WERI-Rb-1 (cell line): Measurements from ENCODE around the gene CKB.
A peak's percentile ranks its signal among the peaks of the same experiment; 100 is the strongest.
"Not testable (repeated sequence)": the region's sequence is repeated elsewhere in the genome, so short reads cannot be mapped to it uniquely, and the experiment has no call there.

ENCODE experiments used
- DNase-seq: peaks from one replicate; pipeline ENCODE4 v3.0.0-alpha.2; 2020
- H3K27ac ChIP-seq: fragments of 250-450 bp; sonication (Bioruptor Pico); 2 replicates; pipeline ENCODE4 v1.5.1; 2020; ENCODE audit warnings: mild to moderate bottlenecking, moderate library complexity
- H3K27me3 ChIP-seq: fragments of 250-450 bp; sonication (Bioruptor Pico); 2 replicates; pipeline ENCODE4 v1.5.1; 2021; ENCODE audit warnings: mild to moderate bottlenecking, low read depth, moderate library complexity; ENCODE audit not compliant: insufficient read depth, severe bottlenecking
- H3K36me3 ChIP-seq: fragments of 250-450 bp; sonication (Bioruptor Pico); 2 replicates; pipeline ENCODE4 v1.5.1; 2020; ENCODE audit warnings: mild to moderate bottlenecking, moderate library complexity
- H3K4me3 ChIP-seq: 2 replicates; pipeline ENCODE4 v1.5.1; 2011; ENCODE audit warnings: low read depth, mild to moderate bottlenecking, control low read depth, low read length
- H3K9me3 ChIP-seq: fragments of 250-450 bp; sonication (Bioruptor Pico); 2 replicates; pipeline ENCODE4 v1.5.1; 2021; ENCODE audit warnings: mild to moderate bottlenecking, moderate library complexity; ENCODE audit not compliant: severe bottlenecking
- CTCF ChIP-seq: IDR thresholded peaks from 2 replicates; pipeline ENCODE4 v1.5.1; 2011; ENCODE audit warnings: low read depth, mild to moderate bottlenecking, control low read depth, inconsistent platforms, low read length

CKB gene

GRCh38 chr14:103517174-103517566, 5.5 kb downstream of the CKB start:
- no peak overlapping the region for H3K27ac ChIP-seq
- H3K4me3 ChIP-seq: no peak overlapping the region
- no peaks in the 10 kb centered on the region for H3K9me3 ChIP-seq
- TF ChIP-seq CTCF: no peak
- peaks cover 36% of the 10 kb centered on the region for H3K36me3 ChIP-seq
- no peaks in the 10 kb centered on the region for H3K27me3 ChIP-seq
- DNase-seq: no peak

- Histone ChIP-seq H3K36me3 (peaks cover 31% of the 10 kb centered on the region), H3K27me3 (no peaks in the 10 kb centered on the region), H3K9me3 (no peaks in the 10 kb centered on the region), H3K4me3 (no peak overlapping the region), H3K27ac (no peak overlapping the region)
- TF ChIP-seq CTCF: no peak
- DNase-seq: no peak
Observed at GRCh38 chr14:103516426-103517173, 6.0 kb downstream of the CKB start.

GRCh38 chr14:103514596-103515421, 7.8 kb downstream of the CKB start:
- no peak for DNase-seq
- TF ChIP-seq CTCF: no peak
- no peaks in the 10 kb centered on the region for H3K27me3 ChIP-seq
- peaks cover 15% of the 10 kb centered on the region for H3K36me3 ChIP-seq
- no peaks in the 10 kb centered on the region for H3K9me3 ChIP-seq
- no peak overlapping the region for H3K4me3 ChIP-seq
- H3K27ac ChIP-seq: no peak overlapping the region

- Histone ChIP-seq H3K36me3 (no peaks in the 10 kb centered on the region; the same call in 1 of the 2 replicates), H3K27me3 (no peaks in the 10 kb centered on the region), H3K27ac (no peak overlapping the region), H3K9me3 (no peaks in the 10 kb centered on the region), H3K4me3 (no peak overlapping the region)
- peak; percentile 39; the same call in 1 of the 2 replicates for TF ChIP-seq CTCF
- DNase-seq: peak; percentile 69
Observed at GRCh38 chr14:103512701-103513611, 9.7 kb downstream of the CKB start.

GRCh38 chr14:103512180-103512579, 10.4 kb downstream of the CKB start:
- not testable (repeated sequence) for H3K27ac ChIP-seq, DNase-seq, H3K36me3 ChIP-seq, H3K9me3 ChIP-seq, H3K4me3 ChIP-seq, H3K27me3 ChIP-seq
